ENCODE data around the gene PIRT. TPM values are rescaled to one million over a fixed set of nuclear protein-coding genes. Genes with fewer than 3 reads are reported as not detected.

Gene PIRT
- total RNA-seq, 1 experiment from 2014 or later: not detected

DNA sequence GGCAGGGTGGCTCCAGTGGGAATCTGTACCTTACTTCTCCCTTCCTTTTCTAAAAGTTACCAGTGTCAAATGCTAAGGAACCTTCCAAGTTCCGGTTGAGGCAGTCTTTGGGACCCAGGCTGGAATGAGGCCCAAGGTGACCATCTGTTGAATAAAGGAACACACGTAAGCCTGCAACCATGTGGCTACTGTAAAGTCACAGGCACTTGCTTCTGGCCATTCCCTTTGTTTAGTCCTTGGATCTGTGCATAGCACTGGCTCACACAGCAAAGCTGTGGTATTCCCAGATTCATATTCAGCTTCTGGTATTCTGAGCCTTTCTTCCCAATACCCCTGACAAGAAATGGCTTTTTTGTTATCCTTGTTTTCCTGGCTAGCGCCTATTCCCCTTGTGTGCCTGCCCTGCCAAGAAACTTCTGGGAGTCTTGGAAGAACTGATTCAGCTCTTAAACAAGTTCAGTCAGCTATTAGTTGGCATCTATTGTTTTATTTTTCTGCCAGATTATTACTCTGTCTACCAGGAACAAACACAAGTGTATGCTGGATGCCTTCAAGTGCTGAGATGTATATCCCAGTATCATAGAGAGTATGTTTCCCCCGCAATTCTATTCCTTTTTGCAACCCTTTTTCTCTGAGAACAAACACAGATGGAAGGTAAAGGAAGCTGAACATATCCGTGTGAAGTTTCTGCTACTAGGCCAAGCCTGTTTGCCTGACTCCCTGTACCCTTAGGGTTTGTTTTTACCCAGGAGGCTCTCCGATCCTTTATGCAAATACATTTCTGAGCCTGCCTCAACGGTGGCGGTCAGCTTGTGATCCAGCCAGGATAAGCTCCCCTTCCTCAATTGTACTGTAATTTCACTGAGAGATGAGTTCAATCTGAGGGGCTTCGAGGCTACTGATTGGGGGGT lies 47.1 kb downstream of the PIRT start:
- no peak for DNase-seq (ENCODE audit: low spot score)

DNA sequence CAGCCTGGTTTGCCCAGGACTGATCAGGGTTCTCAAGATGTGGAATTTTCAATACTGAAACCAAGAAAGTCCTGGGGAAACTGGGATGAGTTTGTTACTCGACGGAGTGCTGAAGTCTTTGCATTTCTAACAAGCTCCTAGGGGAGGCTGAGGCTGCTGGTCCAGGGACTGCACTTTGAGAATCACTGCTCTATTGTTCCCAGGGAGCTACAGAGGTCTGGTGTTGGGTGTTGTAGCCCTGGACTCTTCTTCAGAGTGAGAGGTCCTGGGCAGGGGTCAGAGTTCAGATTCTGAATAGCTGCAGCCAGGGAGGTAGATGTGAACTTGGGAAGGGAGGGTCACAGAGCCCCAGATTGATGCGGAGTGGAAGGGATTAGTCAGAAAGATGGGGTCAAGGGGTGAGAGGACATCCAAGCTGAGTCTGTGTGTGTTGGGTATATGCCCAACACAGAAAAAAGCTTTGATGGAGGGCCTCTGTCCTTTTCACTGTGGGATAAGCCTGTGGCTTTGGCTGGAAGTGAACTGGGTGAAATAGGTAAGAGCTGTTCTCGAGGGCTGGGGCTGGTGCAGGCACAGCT lies 48.1 kb downstream of the PIRT start:
- no peak for DNase-seq (ENCODE audit: low spot score)

DNA sequence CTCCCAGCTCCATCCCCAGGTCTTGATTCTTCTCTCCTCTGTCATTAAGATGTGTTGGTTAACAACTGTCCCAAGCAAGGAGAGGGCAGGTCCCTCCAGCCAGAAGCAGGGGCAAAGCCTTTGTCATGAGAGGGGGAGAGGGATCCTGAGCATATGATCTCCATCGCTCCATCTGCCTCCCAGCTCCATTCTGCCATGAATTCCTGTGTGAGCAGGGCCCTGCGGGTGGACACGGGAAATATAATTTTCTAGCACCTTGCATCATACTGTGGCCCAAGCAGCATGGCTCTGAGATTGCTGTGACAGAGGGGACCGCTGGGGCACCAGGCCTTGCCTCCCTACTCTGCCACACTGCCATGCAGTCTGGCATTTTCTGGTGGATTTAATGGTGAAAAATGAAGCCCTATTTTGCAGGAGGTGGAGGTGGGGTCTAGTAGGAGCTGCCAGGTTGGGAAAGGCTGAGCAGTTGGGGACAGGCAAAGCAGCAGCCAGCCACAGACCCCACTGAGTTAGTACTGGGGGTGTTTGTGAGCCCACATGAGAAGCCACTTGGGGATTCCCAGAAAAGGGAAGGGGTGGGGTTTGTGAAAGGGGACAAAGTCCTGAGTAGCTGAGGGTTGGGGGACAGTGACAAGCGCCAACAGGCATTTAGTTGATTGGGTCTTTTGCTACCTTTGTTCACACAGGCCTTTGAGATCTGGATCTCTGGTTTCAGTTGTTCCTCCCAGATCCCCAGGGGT lies 50.4 kb downstream of the PIRT start:
- no peak for DNase-seq (ENCODE audit: low spot score)

DNA sequence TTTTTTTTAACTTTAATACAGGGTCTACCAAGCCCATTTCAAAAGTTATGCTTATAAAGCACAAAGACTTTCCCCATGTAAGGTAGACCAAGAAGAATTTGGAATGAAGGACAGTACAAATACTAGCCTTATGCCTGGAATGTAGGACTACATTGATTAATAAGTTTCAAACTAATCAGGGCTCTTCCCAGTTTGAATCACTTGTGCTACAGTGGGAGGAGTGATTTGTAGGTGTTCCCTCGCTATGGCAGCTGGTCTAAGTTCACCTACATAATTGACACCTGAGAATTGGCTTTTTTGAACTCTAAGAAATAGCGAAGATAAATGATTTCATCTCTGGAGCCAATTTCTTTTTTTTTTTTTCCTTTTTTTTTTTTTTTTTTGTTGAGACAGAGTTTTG lies 52.6 kb downstream of the PIRT start:
- no peak for DNase-seq (ENCODE audit: low spot score)

DNA sequence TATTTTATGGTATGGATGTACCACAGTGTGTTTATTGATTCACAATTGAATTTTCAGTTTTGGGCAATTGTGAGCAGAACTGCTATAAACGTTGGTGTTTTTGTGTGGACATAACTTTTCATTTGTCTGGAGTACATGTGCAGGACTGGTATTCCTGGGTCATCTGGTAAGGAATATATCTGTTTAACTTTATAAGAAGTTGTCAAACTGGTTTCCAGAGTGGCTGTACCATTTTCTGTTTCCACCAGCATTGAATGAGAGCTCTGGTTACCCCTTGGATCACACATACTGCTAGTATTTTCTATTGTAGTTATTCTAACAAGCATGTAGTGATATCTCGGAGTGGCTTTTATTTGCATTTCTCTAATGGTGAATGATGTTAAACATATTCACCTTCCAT lies 58.3 kb downstream of the PIRT start:
- no peak for DNase-seq (ENCODE audit: low spot score)

DNA sequence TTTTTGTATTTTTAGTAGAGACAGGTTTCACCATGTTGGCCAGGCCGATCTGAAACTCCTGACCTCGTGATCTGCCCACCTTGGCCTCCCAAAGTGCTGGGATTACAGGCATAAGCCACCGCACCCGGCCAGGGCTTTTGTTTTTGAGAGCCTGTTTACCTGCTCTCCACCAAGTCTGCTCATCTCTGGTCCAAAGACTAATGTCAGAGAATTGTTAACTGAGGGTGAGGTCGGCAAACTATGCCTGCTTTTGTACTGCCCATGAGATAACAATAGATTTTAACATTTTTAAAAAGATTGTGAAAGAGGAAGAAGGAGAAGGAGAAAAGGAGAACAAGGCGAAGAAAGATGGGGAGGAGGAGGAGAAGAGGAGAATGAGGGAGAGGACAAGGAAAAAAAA lies 60.0 kb downstream of the PIRT start:
- no peak for DNase-seq (ENCODE audit: low spot score)

DNA sequence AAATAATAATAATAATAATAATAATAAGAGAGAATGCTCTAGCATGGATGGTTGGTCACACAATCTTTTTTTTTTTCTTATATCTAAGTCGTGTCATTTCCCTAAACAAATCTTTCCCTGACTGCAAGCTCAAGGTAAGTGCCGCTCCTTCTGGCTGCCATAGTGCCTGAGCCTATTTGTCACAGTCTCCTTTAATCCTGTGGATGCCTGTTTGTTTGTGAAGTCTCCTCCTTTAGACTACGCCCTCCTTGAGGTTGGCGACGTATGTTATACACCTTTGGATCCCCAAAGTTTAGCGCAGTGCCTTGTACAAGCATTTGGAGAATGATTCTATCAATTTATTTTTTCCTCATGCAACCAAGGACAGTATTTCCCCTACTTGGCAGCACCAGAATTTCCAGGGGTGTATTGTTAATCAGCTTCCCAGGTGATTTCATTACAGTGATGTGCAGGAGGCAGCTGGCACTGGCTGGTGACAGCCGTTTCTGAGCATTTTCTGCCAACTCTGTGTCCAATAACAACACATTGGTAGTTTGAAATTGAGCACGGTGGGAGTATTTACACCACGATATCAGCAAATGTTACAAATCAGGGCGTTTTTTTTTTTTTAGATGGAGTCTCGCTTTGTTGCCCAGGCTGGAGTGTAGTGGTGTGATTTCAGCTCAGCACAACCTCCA lies 60.6 kb downstream of the PIRT start:
- no peak for DNase-seq (ENCODE audit: low spot score)

DNA sequence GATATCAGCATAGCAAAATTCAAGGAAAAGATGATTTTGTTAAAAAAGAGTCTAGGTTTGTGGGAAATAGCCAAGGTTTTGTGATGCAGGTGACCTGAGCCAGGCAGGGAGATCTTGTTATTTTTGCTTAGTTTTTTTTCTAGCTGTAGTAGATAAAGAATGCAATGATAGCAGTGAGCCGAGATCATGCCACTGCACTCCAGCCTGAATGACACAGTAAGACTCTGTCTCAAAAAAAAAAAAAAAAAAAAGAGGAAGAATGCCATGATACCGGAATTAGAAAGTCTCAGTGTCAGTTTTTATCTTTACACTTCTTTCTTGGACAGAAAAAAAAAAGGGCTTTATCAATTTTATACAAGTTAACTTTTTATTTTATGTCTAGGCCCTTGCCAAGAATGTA lies 61.5 kb downstream of the PIRT start:
- DNase-seq (ENCODE audit: low spot score): no peak

DNA sequence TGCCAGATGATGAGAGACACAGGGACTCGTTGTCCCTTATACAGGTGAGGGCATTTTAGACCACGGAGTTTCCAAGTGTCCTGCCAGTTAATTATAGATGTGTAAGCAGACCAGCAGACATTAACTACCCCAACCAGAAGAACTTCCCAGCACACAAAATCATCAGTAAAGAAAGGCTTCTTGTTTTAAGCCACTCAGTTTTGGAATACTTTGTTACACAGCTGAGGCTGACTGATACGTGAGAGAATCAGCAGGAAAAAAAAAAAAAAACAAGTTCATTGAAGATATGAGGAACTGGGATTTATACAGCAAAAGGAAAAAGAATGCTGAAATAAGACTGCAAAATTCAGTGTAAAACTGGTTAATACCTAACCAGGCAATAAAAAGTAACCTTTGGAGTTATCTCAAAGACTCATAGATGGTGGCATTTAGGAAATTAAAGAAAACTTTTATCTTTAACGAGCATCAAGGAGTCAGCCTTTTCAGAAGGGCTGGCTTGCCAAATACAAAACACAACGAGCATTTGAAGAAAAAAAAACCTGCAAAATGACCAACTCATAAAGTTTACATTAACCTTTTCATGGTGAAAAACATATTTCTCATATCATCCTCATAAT lies 62.0 kb downstream of the PIRT start:
- no peak for DNase-seq (ENCODE audit: low spot score)

DNA sequence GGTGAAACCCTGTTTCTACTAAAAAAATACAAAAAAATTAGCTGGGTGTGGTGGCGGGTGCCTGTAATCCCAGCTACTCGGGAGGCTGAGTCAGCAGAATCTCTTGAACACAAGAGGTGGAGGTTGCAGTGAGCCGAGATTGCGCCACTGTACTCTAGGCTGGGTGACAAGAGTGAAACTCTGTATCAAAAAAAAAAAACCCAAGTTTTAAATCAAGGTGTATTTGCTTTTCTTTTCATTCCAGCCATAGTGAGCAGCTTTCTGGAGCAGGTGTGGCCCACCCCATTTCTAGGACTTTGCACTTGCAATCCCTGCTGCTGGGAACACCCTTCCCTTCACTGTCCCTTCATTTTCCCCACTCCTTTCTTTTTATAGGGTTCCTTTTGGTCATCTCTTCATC lies 62.8 kb downstream of the PIRT start:
- no peak for DNase-seq (ENCODE audit: low spot score)

DNA sequence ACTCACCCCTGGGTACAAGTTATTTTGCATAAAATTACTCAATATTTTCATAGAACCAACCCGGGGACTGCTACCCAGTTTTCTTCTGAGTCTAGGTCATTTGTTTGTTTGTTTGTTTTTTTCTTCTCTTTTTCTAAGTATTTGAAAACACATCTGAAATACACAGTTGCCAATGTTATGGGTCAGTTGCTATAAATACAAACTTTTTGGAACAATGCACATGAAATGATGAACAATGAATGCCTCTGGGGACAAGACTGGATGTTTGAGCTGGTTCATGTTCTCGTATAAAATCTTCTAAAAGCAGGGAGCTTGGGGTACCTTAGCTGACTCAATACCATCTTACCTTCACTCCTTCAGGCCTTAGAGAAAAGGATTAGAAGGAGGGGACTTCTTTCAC lies 64.5 kb downstream of the PIRT start:
- DNase-seq (ENCODE audit: low spot score): no peak

Other genes starting within 250 kb of the PIRT start
- gene MYH3, start 180.8 kb downstream of the PIRT start, total RNA-seq (2014; rRNA removed; shearing (Covaris generic)): 0.04 TPM in 1 of 2 replicates, not detected in the other
- gene SCO1, start 140.6 kb downstream of the PIRT start, total RNA-seq (2014; rRNA removed; shearing (Covaris generic)): 24.7 and 27.6 TPM in 2 replicates
- gene ADPRM, start 140.5 kb downstream of the PIRT start, total RNA-seq (2014; rRNA removed; shearing (Covaris generic)): 8.5 and 8.8 TPM in 2 replicates
- not detected in 2 replicates for gene TMEM220, start 108.1 kb downstream of the PIRT start, total RNA-seq (2014; rRNA removed; shearing (Covaris generic))
- not detected in 2 replicates for gene TMEM238L, start 34.0 kb downstream of the PIRT start, total RNA-seq (2014; rRNA removed; shearing (Covaris generic))

Data from H4 (cell line).